ENCODE measurements around the gene FIGN. TPM values are rescaled to one million over a fixed set of nuclear protein-coding genes. Genes with fewer than 3 reads are reported as not detected.

FIGN gene
- total and polyA plus RNA-seq, 7 donors: 0.08 to 3.0 (median 1.2) TPM

DNA sequence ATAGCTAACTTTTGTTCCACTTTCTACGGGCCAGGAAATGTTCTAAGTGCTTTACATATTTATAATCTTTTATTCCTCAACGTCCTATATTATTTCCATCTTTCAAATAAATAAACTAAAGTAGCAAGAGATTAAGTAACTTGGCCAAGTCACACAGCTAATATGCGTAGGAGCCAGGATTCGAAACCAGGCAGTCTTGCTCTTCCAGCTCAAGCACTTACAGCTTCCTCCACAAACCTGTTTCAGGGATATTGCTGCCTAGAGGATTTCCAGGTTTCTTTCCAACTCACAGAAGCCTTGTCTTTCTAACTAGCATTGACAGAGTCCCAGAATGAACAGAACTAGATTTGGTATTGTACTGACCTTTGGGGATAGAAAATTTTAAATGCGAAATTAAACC, 102.5 kb downstream of the FIGN start:
- DNase-seq: no peak
- H3K4me1 ChIP-seq: no peaks in the 10 kb centered on the region
- H3K4me3 ChIP-seq: no peak overlapping the region
- H3K36me3 ChIP-seq (ENCODE audit: insufficient read depth in 1 of 2, low read depth in 1 of 2): no peaks in the 10 kb centered on the region
- no peak overlapping the region for H3K27ac ChIP-seq
- H3K9me3 ChIP-seq: no peaks in the 10 kb centered on the region
- WGBS, 3 donors: 84 to 86% (median 84%) methylated on average over 5 of the region's 5 CpGs
- TF ChIP-seq, protein P1, sequence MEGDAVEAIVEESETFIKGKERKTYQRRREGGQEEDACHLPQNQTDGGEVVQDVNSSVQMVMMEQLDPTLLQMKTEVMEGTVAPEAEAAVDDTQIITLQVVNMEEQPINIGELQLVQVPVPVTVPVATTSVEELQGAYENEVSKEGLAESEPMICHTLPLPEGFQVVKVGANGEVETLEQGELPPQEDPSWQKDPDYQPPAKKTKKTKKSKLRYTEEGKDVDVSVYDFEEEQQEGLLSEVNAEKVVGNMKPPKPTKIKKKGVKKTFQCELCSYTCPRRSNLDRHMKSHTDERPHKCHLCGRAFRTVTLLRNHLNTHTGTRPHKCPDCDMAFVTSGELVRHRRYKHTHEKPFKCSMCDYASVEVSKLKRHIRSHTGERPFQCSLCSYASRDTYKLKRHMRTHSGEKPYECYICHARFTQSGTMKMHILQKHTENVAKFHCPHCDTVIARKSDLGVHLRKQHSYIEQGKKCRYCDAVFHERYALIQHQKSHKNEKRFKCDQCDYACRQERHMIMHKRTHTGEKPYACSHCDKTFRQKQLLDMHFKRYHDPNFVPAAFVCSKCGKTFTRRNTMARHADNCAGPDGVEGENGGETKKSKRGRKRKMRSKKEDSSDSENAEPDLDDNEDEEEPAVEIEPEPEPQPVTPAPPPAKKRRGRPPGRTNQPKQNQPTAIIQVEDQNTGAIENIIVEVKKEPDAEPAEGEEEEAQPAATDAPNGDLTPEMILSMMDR (IDR thresholded peaks at IDR 0.05): no peak
- intact Hi-C loops (cut with DNase I): no loop called here
- H3K27me3 ChIP-seq (ENCODE audit: insufficient read depth in 3 of 3, low read length in 2 of 3): no peaks in the 10 kb centered on the region
- no peak for ATAC-seq

DNA sequence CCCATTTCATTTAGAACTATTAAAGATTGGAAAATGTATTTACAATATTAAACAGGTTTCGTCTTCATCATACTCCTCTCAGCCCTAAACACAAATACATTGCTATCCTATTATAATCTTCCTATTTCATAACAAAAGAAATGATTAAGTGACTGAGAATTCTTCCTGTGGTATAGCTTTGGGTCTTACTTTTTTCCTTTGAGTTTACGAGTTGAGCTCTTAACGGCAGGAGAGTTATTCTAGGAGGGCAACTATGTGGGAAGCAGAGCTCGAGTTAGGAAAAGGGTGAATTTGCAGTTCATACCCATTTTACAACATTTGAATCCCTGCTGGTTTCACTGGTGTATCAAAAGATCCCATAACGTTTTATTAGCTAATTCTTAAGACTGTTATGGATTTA, 105.0 kb downstream of the FIGN start:
- H3K27me3 ChIP-seq (ENCODE audit: insufficient read depth in 3 of 3, low read length in 2 of 3): no peaks in the 10 kb centered on the region
- no peak overlapping the region for H3K27ac ChIP-seq
- H3K4me3 ChIP-seq: no peak overlapping the region
- TF ChIP-seq, protein P1 (IDR thresholded peaks at IDR 0.05): no peak
- no peaks in the 10 kb centered on the region for H3K9me3 ChIP-seq
- H3K4me1 ChIP-seq: no peaks in the 10 kb centered on the region
- DNase-seq: no peak
- intact Hi-C loops (cut with DNase I): no loop called here
- WGBS, 3 donors: 80 to 85% (median 82%) methylated on average over 5 of the region's 5 CpGs
- H3K36me3 ChIP-seq (ENCODE audit: insufficient read depth in 1 of 2, low read depth in 1 of 2): no peaks in the 10 kb centered on the region
- no peak for ATAC-seq

DNA sequence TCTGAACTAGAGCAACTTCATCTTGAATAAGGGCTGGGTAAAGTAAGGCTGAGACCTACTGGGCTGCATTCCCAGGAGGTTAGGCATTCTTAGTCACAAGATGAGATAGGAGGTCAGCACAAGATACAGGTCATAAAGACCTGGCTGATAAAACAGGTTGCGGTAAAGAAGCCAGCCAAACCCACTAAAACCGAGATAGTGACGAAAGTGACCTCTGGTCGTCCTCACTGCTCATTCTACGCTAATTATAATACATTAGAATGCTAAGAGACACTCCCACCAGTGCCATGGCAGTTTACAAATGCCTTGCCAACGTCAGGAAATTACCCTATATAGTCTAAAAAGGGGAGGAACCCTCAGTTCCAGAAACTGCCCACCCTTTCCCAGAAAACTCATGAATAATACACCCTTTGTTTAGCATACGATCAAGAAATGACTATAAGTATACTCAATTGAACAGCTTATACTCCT, 109.1 kb downstream of the FIGN start:
- TF ChIP-seq, protein P1 (IDR thresholded peaks at IDR 0.05): no peak
- H3K27me3 ChIP-seq (ENCODE audit: insufficient read depth in 3 of 3, low read length in 2 of 3): no peaks in the 10 kb centered on the region
- no peaks in the 10 kb centered on the region for H3K36me3 ChIP-seq (ENCODE audit: insufficient read depth in 1 of 2, low read depth in 1 of 2)
- no peak overlapping the region for H3K27ac ChIP-seq
- no peak for DNase-seq
- no peak for ATAC-seq
- no peaks in the 10 kb centered on the region for H3K4me1 ChIP-seq
- intact Hi-C loops (cut with DNase I): no loop called here
- 63 to 89% (median 73%) methylated on average over 7 of the region's 7 CpGs for WGBS, 3 donors
- H3K4me3 ChIP-seq: no peak overlapping the region
- no peaks in the 10 kb centered on the region for H3K9me3 ChIP-seq

DNA sequence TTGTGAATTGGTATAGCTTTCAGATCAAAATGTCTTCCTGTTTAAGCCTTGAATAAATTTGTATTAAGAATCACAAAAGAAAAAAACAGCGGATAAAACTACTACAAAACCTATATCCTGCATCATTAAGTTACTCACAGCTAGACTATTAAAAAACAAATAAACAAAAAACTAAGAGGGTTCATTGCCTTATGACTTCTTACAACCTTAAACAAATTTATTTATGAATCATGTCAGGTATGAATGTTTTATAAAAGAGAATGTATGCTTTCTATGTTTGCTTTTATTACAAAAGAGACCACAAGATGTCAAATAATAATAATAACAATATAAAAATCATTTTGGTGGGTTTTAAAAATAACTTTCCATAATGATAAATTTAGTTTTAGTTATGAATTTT, 109.6 kb downstream of the FIGN start:
- TF ChIP-seq, protein P1 (IDR thresholded peaks at IDR 0.05): no peak
- intact Hi-C loops (cut with DNase I): no loop called here
- Histone ChIP-seq H3K27ac (no peak overlapping the region), H3K4me3 (no peak overlapping the region), H3K9me3 (no peaks in the 10 kb centered on the region), H3K27me3 (ENCODE audit: insufficient read depth in 3 of 3, low read length in 2 of 3) (no peaks in the 10 kb centered on the region), H3K4me1 (no peaks in the 10 kb centered on the region), H3K36me3 (ENCODE audit: insufficient read depth in 1 of 2, low read depth in 1 of 2) (no peaks in the 10 kb centered on the region)
- ATAC-seq (no peak), DNase-seq (no peak)
- 91 to 100% (median 97%) methylated on average over 1 of the region's 1 CpG for WGBS, 3 donors

DNA sequence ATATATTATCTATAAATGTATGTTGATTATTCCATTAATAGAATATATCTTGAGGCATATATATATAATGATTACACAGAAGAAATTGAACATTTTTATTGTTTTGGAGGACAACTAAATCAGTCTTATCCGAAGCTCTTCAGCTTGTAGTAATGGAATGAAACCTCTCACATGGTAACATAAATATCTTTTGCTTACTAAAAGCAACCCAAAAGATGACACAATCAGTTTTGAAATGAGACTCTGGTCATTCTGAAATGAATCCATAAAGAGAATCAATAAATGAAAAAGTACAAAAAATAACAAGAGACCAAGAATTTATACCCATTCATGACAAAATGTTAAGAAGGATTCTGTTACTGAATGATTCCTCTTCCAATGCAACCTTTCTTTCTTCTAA, 110.2 kb downstream of the FIGN start:
- ATAC-seq (no peak), DNase-seq (no peak)
- no peak overlapping the region for H3K4me3 ChIP-seq
- no peaks in the 10 kb centered on the region for H3K4me1 ChIP-seq
- TF ChIP-seq, protein P1 (IDR thresholded peaks at IDR 0.05): no peak
- no peaks in the 10 kb centered on the region for H3K9me3 ChIP-seq
- intact Hi-C loops (cut with DNase I): no loop called here
- WGBS, 3 donors: 82 to 93% (median 91%) methylated on average over 1 of the region's 1 CpG
- no peaks in the 10 kb centered on the region for H3K27me3 ChIP-seq (ENCODE audit: insufficient read depth in 3 of 3, low read length in 2 of 3)
- H3K36me3 ChIP-seq (ENCODE audit: insufficient read depth in 1 of 2, low read depth in 1 of 2): no peaks in the 10 kb centered on the region
- no peak overlapping the region for H3K27ac ChIP-seq

All from psoas muscle (tissue), 8 donors.